Muscle layer of duodenum (tissue), 2 donors: ENCODE data around the gene RAB6A.

Source experiments
- H3K27ac ChIP-seq: one replicate; pipeline ENCODE4 v1.7.0; 2013; ENCODE audit warnings: mild to moderate bottlenecking, low read length
- H3K27me3 ChIP-seq: one replicate; pipeline ENCODE4 v1.7.0; 2013; ENCODE audit warnings: low read depth, mild to moderate bottlenecking, control low read depth, low read length
- H3K36me3 ChIP-seq, 2 donors: one replicate each; pipeline ENCODE4 v1.7.0; 2013; ENCODE audit warnings: low read length in 2 of 2, control low read depth in 1 of 2, mild to moderate bottlenecking in 1 of 2; ENCODE audit not compliant: insufficient read depth in 2 of 2, control insufficient read depth in 1 of 2
- H3K4me1 ChIP-seq, 2 donors: one replicate each; pipeline ENCODE4 v1.7.0; 2013; ENCODE audit warnings: low read length in 2 of 2, mild to moderate bottlenecking in 2 of 2, control low read depth in 1 of 2, moderate library complexity in 1 of 2; ENCODE audit not compliant: insufficient read depth in 2 of 2, control insufficient read depth in 1 of 2
- H3K4me3 ChIP-seq, 2 donors: one replicate each; pipeline ENCODE4 v1.7.0; 2013; ENCODE audit warnings: low read length in 2 of 2, low read depth in 1 of 2, mild to moderate bottlenecking in 1 of 2
- H3K9me3 ChIP-seq, 2 donors: one replicate each; pipeline ENCODE4 v1.7.0; 2013; ENCODE audit warnings: low read length in 2 of 2, control low read depth in 1 of 2, mild to moderate bottlenecking in 1 of 2; ENCODE audit not compliant: control insufficient read depth in 1 of 2
- donor health status: healthy.

RAB6A gene

GRCh38 chr11:73760679-73761402, at the start of gene RAB6A:
Gene RAB6A (minus strand): TSS chr11:73761074. CDS start chr11:73760635, 439 bp downstream.
- no peaks in the 10 kb centered on the region for H3K27me3 ChIP-seq
- peaks cover 0 to 4% of the 10 kb centered on the region in 2 donors for H3K36me3 ChIP-seq
- no peaks in the 10 kb centered on the region for H3K9me3 ChIP-seq
- peak within 1 kb of the TSS; percentile 94 to 98 for H3K4me3 ChIP-seq
- H3K27ac ChIP-seq, result peak within 1 kb of the TSS; percentile 93
- peaks cover 7 to 15% of the 10 kb centered on the region in 2 donors for H3K4me1 ChIP-seq

- H3K36me3 ChIP-seq, result peaks cover 0 to 11% of the 10 kb centered on the region in 2 donors
- no peak overlapping the region for H3K27ac ChIP-seq
- no peaks in the 10 kb centered on the region for H3K9me3 ChIP-seq
- H3K4me3 ChIP-seq, result no peak overlapping the region
- no peaks in the 10 kb centered on the region for H3K4me1 ChIP-seq
- no peaks in the 10 kb centered on the region for H3K27me3 ChIP-seq
These were observed 49.8 kb upstream of the RAB6A start for GRCh38 chr11:73810637-73811036.

GRCh38 chr11:73808052-73808451, 47.2 kb upstream of the RAB6A start:
- Histone ChIP-seq H3K27me3 (no peaks in the 10 kb centered on the region), H3K4me1 (no peaks in the 10 kb centered on the region), H3K27ac (no peak overlapping the region), H3K4me3 (no peak overlapping the region), H3K36me3 (peaks cover 0 to 12% of the 10 kb centered on the region in 2 donors), H3K9me3 (no peaks in the 10 kb centered on the region)

- Histone ChIP-seq H3K27me3 (no peaks in the 10 kb centered on the region), H3K36me3 (peaks cover 0 to 9% of the 10 kb centered on the region in 2 donors), H3K4me3 (no peak overlapping the region), H3K4me1 (no peaks in the 10 kb centered on the region), H3K9me3 (no peaks in the 10 kb centered on the region), H3K27ac (no peak overlapping the region)
These were observed 43.8 kb upstream of the RAB6A start for GRCh38 chr11:73804712-73805111.

- Histone ChIP-seq H3K27ac (no peak overlapping the region), H3K4me1 (no peaks in the 10 kb centered on the region), H3K36me3 (peaks cover 0 to 10% of the 10 kb centered on the region in 2 donors), H3K27me3 (no peaks in the 10 kb centered on the region), H3K9me3 (no peaks in the 10 kb centered on the region), H3K4me3 (no peak overlapping the region)
These were observed 40.3 kb upstream of the RAB6A start for GRCh38 chr11:73801136-73801535.

- H3K36me3 ChIP-seq, result peaks cover 0 to 7% of the 10 kb centered on the region in 2 donors
- no peak overlapping the region for H3K27ac ChIP-seq
- H3K9me3 ChIP-seq, result no peaks in the 10 kb centered on the region
- H3K4me3 ChIP-seq, result no peak overlapping the region
- no peaks in the 10 kb centered on the region for H3K4me1 ChIP-seq
- no peaks in the 10 kb centered on the region for H3K27me3 ChIP-seq
These were observed 39.5 kb upstream of the RAB6A start for GRCh38 chr11:73800276-73800806.

GRCh38 chr11:73797457-73797856, 36.6 kb upstream of the RAB6A start:
- H3K4me3 ChIP-seq, result no peak overlapping the region
- H3K9me3 ChIP-seq, result no peaks in the 10 kb centered on the region
- H3K27ac ChIP-seq, result no peak overlapping the region
- peaks cover 0 to 7% of the 10 kb centered on the region in 2 donors for H3K36me3 ChIP-seq
- H3K27me3 ChIP-seq, result no peaks in the 10 kb centered on the region
- H3K4me1 ChIP-seq, result no peaks in the 10 kb centered on the region

- H3K4me3 ChIP-seq, result no peak overlapping the region
- H3K9me3 ChIP-seq, result no peaks in the 10 kb centered on the region
- no peak overlapping the region for H3K27ac ChIP-seq
- H3K27me3 ChIP-seq, result no peaks in the 10 kb centered on the region
- no peaks in the 10 kb centered on the region for H3K4me1 ChIP-seq
- peaks cover 0 to 7% of the 10 kb centered on the region in 2 donors for H3K36me3 ChIP-seq
These were observed 35.2 kb upstream of the RAB6A start for GRCh38 chr11:73795925-73796632.

GRCh38 chr11:73792584-73792983, 31.7 kb upstream of the RAB6A start:
- Histone ChIP-seq H3K4me3 (no peak overlapping the region), H3K4me1 (peaks cover 6 to 8% of the 10 kb centered on the region in 2 donors), H3K36me3 (peaks cover 0 to 7% of the 10 kb centered on the region in 2 donors), H3K27me3 (no peaks in the 10 kb centered on the region), H3K9me3 (no peaks in the 10 kb centered on the region), H3K27ac (no peak overlapping the region)

GRCh38 chr11:73789279-73789670, 28.4 kb upstream of the RAB6A start:
- H3K27ac ChIP-seq, result peak overlapping the region; percentile 89
- no peak overlapping the region for H3K4me3 ChIP-seq
- H3K4me1 ChIP-seq, result peaks cover 6 to 12% of the 10 kb centered on the region in 2 donors
- H3K36me3 ChIP-seq, result no peaks in the 10 kb centered on the region
- no peaks in the 10 kb centered on the region for H3K9me3 ChIP-seq
- H3K27me3 ChIP-seq, result no peaks in the 10 kb centered on the region
